ENCODE data around the gene DRC7.
"Not testable (repeated sequence)": the region's sequence is repeated elsewhere in the genome, so short reads cannot be mapped to it uniquely, and the experiment has no call there.

The DRC7 gene

DNA sequence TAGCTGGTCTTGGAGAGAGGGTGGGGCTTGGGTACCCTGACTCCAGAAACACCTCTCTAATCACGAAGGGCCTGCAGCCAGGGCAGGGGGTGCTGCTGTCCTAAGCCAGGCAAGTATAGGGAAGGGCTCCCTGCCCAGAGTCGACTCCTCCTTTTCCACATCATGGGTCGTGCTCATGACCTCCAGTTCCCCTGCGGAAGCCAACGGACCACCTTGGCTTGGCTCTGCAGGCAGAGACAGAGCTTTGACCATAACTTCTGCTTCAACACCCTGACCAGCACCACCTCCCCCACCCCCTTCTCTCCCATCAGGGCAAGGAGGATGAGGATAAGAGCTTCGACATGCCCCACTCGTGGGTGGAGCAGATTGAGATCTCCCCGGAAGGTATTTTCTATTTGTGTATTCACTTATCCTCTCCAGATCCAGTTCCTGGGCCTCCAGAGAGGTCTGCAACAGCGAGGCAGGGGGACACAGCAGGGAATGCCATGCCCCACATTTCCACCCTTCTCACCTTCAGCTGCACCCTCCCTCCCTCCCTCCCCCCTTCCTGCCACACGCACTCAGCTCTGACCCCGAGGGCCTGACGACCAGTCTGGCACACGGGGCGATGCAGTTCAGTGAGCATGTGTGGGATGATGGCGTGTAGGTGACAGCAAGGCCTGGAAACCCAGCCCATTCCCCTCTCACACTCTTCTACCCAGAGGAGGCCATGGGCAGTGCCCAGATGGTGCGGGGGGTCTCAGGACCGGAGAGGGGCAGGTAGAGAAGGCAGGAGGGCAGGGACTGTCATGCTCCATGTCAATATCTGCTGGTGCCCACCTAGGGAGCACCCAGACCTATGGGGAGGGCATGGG, 27.0 kb downstream of the DRC7 start:
- DNase-seq, result no peak

DNA sequence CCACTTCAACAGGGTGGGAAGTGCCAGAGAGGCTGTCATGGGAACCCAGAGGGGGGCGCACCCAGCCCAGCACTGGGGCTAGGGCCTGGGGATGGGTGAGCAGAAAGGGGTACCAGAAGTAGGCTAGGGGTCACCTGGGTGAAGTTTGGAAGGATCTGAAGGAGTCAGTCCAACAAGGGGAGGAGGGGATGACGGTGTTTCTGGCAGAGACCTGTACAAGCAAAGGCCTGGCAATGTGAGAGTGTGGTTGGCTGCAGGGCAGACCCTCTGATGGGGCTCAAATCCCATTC, 27.5 kb downstream of the DRC7 start:
- DNase-seq, result no peak

DNA sequence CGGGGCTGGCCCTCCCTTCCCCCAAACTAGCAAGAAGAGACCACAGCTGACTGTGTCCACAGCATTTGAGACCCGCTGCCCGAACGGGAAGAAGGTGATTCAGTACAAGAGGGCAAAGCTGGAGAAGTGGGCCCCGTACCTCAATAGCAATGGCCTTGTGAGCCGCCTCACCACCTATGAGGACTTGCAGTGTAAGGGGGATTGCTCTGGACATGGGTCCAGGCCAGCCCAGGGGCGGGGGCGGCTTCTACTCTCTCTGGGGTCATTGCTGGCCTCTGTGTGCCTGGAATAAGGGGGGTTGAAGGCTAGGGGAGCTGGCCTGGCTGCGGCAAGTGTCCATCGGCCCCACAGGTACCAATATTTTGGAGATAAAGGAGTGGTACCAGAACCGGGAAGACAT, 28.0 kb downstream of the DRC7 start:
- DNase-seq, result no peak

DNA sequence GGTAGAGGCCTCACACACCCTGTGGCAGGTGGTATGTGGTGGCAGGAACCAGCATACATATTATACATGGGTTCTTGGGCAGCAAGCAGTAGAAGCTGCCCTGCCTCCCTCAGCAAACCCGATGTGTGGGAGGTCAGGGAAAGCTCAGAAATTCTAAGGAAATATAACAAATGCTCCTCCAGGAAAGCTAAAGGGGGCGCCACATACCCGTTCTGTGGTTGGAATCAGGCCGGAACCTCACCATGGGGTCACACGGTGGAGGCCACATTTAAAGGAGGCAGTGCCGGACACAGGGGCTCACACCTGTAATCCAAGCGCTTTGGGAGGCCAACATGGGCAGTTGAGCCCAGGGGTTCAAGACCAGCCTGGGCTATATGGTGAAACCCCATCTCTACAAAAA, 28.6 kb downstream of the DRC7 start:
- peak; percentile 17 for DNase-seq

DNA sequence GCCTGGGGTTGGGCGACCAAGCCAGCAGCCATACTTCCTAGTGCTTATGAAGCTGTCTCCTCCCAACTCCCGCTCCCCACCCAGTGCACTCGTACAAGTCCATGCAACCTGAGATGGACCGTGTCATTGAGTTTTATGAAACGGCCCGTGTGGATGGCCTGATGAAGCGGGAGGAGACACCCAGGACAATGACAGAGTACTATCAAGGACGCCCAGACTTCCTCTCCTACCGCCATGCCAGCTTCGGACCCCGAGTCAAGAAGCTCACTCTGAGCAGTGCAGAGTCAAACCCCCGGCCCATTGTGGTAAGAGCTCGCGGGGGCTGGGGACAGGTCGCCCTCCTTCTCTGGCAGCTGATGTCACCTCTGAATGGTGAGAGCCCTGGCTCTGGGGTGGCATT, 29.9 kb downstream of the DRC7 start:
- DNase-seq, result no peak

DNA sequence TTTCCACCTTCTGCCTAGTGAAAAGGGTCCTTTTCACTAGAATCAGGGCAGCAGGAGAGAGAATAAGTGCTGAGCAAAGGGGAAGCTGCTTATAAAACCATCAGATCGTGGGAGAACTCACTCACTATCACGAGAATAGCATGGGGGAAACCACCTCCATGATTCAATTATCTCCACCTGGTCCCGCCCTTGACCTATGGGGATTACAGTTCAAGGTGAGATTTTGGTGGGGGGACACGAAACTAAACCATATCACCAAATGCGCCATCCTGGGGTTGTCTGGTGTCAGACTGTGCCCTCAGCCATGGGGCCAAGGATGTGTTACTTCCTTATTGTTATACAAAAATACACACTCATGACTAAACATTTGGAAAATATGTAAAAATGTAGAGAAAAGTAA, 30.5 kb downstream of the DRC7 start:
- DNase-seq, result no peak

DNA sequence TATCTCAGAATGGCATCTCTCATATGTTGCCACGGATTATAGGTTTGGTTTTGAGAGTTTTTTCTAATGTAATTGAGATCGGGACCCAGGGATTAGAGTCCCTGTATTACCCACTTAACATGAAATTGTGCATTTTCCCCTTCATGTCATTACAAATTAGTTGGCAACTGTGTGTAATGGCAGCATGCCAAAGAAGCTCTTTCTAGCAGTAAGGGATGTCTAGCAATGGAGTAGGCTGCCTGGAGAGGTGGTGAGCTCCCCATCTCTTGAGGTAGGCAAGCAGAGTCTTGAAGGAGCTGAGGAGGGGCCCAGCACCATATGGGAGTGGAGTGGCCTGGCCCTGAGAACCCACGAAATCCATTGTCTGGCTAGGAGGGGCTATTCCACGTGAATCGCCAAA, 30.9 kb downstream of the DRC7 start:
- peak; percentile 14 for DNase-seq

DNA sequence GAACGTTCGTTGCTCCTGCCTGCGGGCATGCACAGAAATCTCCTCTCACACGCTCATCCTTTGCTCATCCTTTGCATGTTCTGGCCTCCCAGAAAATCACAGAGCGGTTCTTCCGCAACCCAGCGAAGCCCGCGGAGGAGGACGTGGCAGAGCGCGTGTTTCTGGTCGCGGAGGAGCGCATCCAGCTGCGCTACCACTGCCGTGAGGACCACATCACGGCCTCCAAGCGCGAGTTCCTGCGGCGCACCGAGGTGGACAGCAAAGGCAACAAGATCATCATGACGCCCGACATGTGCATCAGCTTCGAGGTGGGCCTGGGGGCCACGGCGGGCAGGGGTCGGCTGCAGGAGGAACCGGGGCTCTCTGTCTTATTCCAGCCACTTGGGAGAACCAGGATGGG, 31.4 kb downstream of the DRC7 start:
- DNase-seq, result no peak

DNA sequence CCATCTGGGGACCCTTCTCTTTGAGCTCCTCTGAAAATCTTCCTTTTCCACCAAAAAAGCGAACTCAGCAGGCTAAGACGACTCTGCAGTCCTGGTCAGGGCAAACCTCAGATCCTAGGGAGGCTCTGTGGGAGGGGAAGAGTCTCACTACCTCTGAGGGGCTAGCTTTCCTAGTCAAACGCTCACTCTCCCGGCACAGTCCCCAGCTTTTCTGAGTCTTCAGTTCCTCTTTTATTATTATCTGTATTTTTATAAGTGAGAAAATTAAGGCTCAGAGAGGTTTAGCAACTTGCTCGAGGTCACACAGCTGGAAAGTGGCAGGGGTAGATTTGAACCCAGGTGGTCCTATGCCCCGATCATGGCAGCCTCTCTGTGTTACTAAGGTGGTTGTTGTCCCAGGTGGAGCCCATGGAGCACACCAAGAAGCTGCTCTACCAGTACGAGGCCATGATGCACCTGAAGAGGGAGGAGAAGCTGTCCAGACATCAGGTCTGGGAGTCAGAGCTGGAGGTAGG, 31.9 kb downstream of the DRC7 start:
- DNase-seq, result no peak

DNA sequence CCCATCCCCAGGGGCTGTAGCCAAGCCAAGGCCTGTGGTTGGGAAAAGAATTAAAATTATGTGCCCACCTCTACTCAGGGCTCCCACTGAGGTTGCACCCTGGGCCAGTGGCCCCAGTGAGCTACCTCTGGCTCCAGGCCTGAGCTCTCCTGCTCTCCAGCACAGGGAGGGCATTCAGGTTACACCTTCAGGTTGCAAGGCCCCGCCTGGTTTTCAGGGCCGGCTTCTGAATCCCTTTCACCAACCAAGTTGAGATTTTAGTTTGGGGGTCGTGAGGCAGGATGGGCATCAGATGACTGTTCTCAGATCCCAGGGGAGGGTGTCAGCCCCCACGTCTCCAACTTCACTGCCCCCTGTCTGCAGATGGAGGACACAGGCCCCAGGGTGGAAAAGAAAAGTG, 33.0 kb downstream of the DRC7 start:
- DNase-seq, result no peak

DNA sequence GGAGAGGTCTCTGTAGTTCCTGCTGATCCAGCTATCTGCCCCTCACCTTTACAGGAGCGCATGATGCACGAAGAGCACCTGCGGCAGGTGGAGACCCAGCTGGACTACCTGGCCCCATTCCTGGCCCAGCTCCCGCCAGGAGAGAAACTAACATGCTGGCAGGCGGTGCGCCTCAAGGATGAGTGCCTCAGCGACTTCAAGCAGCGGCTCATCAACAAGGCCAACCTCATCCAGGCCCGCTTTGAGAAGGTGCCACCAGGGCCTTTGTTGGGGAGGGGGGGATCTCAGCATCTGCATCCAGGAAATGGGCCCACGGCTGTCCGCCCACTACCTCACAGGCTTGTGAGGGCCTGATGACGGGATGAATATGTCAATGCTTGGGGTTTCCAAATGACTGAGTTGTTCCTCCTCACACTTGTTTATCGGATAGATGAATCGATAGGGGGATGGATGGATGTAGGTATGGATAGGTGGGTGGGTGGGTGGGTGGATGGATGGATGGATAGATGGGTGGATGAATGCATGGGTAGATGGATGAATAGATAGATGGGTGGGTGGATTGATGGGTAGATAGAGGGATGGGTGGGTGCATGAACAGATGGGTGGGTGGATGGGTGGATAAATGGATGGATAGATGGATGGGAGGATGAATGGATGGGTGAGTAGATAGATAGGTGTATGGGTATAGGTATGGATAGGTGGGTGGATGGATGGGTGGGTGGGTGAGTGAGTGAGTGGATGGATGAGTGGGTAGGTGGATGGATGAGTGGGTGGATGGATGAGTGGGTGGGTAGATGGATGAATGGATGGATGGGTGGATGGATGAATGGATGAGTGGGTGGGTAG, 34.0 kb downstream of the DRC7 start:
- peak; percentile 16 for DNase-seq

DNA sequence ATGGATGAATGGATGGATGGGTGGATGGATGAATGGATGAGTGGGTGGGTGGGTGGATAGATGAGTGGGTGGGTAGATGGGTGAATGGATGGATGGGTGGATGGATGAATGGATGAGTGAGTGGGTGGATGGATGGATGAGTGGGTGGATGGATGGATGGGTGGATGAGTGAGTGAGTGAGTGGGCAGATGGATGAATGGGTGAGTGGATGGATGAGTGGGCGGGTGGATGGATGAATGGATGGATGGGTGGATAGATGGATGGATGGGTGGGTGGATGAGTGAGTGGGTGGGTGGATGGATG, 34.5 kb downstream of the DRC7 start:
- no peak for DNase-seq

DNA sequence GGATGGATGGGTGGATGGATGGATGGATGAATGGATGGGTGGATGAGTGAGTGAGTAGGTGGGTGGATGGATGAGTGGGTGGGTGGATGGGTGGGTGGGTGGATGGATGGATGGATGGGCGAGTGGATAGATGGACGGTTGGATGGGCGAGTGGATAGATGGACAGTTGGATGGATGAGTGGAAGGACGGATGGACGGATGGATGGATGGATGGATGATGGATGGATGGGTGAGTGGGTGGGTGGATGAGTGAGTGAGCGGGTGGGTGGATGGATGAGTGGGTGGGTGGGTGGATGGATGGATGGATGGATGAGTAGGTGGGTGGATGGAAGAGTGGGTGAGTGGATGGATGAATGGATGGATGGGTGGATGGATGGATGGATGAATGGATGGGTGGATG, 35.2 kb downstream of the DRC7 start:
- DNase-seq, result not testable (repeated sequence)

DNA sequence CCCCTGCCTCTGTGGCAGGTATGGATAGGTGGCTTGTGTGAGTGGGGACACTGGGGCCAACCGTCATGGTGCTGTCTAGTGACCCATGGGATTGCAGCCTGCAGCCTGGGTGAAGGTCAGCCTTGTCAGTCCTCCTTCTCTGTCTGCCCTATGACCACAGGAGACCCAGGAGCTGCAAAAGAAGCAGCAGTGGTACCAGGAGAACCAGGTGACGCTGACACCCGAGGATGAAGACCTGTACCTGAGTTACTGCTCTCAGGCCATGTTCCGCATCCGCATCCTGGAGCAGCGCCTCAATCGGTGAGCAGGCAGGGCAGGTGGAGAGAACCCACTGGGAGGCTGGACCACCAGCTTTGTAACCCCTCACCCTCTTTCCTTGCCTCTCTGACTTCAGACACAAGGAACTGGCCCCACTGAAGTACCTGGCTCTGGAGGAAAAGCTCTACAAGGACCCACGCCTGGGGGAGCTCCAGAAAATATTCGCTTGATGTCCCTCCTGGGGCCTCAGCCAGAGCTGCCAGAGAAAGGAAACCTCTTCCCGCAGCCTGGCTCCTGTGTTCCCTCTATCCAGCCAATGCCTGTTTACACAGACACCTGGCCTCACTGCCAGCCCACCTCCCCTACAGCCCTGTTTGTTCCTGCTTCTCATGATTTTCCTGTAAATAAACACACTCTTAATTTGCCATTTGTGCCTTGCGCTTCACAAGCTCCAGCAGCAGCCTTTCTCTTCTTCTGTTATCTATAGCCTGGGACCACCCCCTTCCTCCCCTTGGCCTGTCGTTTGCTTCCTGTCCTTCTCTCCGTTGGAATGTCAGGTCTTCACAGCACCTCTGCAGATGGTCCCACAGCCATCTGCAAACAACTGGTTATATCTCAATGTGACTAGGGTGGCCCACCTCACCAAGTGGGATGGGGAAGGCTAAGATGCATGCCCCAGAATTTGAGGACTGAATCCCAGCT, 36.4 kb downstream of the DRC7 start:
- no peak for DNase-seq

DNA sequence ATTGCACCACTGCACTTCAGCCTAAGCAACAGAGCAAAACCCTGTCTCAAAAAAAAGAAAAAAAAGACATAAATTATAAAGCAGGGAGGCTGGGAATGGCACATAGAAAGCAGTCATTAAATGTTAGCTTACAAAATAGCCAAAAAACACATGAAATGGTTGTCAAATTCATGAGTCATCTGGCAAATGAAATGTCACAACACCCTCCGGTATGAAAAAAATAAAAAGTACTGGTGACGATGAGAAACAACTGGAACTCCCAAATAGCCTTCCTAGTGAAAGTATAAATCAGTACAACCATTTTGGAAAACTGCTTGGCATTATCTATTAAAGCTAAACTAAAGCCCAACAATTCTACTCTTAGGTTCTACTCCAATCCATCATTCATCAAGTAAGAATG, 37.4 kb downstream of the DRC7 start:
- DNase-seq, result no peak

DNA sequence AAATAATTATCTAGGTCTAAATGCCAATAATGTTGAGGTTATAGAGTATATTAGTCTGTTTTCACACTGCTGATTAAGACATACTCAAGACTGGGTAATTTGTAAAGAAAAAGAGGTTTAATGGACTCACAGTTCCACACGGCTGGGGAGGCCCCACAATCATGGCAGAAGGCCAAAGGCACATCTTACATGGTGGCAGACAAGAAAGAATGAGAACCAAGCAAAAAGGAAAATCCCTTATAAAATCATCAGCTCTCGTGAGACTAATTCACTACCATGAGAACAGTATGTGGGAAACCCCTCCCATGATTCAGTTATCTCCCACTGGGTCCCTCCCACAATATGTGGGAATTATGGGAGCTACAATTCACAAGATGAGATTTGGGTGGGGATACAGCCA, 38.1 kb downstream of the DRC7 start:
- no peak for DNase-seq

DNA sequence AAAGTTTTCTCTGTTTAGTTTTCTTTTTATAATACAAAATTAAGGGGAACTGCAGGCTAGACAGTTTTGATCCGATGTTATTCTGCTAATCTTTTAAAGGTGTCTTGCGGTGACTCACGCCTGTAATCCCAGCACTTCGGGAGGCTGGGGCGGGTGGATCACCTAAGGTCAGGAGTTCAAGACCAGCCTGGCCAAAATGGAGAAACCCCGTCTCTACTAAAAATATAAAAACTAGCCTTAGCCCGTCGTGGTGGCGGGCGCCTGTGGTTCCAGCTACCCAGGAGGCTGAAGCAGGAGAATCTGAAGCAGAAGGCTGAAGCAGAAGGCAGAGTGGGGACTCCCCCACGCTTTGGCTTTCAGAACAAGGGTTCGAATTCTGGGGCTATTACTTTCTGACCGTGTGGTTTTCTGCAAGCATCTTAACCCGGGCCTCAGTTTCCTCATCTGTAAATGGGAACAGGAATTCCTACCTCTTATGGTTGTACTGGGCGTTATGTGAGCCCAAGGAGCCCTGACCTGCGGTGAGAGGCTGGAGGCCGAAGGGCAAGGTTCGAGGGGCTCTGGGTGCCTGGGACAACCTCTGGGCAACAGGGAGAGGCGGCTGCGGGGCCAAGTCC, 39.8 kb downstream of the DRC7 start:
- DNase-seq, result no peak

DNA sequence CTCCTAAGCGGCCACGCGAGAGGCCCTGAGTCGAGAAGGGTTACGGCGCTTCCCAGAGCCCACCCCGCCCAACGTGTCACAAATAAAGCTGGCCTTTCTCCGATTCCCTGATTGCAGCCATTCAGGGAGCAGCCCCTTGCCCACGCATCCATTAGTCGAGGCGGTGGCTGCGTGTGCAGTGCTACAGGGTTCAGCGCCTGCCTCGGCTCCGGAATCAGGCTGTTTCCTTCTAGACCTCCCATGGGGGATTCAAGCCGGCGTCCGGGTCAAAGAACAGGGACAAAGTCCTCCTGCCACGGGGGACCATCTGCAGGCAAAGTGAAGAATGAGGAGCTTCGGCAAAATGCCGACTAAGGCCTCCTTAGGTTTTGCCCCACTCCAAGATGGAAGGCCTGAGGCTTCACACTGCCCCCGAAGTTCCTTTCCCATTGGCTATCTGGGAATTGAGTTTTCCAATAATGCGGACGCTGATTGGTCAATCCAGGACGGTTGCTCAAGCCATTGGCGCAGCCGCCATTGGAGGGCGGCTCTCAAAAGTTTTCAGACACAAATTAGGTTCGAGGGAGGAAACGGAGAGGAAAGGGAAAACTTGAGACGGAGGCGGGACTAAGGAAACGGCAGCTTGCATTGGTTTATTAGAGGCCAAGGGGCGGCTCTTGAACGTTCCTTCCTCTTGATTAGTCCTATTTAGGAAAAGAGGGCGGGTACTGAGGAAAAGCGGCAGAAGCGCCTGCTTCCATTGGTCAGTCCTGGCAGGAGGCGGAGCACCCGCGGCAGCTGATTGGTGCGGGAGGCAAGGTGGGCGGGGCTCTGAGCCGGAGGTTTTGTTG, 40.5 kb downstream of the DRC7 start:
- DNase-seq, result peak; percentile 100

DNA sequence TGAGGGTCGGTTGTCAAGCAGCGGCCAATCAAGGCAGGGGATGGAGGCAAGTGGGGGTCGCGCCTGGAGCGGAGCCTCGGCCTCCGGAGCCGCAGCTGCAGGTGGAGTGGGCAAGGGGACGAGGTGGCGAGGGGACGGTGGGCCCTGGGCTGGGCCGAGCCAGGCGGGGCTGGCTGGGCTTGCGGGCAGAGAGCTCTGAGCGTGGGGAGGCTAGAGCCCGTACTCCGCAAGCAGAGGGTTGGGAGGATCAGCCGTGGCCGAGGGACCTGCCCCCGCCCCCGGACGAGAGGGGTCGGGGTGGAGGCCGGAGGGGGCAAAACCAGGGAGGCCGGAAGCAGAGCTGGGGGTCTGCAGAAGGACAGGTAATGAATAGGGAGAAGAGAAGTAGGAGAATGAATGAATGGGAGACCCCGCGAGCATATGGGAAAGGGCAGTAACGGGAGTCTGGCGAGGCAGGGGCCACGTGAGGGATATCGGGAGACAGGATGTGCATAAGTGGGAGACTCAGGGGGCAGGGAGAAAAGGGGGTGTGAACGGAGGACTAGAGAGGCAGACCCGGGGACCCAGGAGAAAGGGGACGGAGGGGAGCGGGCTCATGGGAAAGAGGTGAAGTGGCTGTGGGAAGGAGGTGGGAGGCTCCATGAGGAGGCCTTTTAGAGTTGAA, 41.3 kb downstream of the DRC7 start, which contains the start of gene KATNB1:
Gene KATNB1, plus strand, starts transcription at position 16 of the 664 bp plus-strand sequence. CDS start 1,474 bp downstream, outside the sequence.
- DNase-seq, result peak; percentile 84

DNA sequence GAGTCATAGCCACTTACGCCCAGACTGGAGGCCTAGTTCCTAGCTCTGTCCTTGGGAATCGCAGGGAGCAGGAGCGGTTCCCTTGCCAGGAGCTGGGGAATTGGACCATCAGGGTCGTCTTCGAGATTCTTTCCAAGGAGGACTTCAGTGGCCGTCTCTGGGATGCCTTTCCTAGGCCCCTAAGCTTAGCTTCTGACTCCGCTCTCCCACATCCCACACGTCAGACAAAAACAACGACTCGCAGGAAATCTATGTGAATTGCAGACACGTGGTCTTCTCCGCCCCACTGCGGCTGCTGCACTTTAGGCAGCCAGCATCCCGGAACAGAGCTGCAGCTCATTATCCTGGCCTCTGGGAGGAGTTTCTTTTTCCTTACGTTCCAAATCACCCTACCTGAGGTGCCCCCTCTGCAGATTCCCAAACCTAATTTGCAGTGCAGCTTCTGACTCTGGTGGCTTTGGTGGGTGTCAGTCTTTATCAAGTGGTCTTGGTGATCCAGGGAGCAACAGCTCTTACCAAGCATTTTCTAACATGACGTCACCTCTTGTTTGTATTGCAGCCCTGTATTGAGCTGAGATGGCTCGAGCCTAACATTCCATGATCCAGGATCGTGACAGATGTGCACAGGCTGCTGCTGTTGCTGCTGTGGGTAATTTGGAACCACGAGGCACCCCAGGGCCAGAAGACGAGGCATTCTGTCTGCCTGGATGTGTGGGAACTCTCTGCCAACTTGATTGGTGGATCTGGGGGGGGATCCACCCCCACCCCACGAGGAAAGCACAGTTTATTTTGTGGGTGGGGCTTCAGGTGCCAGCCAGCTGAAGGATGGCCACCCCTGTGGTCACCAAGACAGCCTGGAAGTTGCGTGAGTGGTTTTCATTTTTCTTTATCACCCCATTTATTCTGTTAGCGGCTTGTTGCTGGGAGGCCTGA, 42.1 kb downstream of the DRC7 start:
- peak; percentile 93 for DNase-seq
